Measurements from ENCODE around the gene DVL2. TPM values are rescaled to one million over a fixed set of nuclear protein-coding genes. Genes with fewer than 3 reads are reported as not detected.

DVL2 gene
- total and polyA plus RNA-seq, 2 of the 13 experiments (the other 11 are each of a cell fraction or from before 2014, with no cell fraction given): 5.7 to 38.2 TPM

- 0 out of 2 replicates have a peak, but pooled peaks have one; percentile 18 for TF ChIP-seq PBX2 (CRISPR knock-in tag; IDR thresholded peaks at IDR 0.05)
- TF ChIP-seq NR2F2 (IDR thresholded peaks at IDR 0.05; ENCODE audit: borderline replicate concordance, low read depth): no peak
- TF ChIP-seq ZNF780A (CRISPR knock-in tag; IDR thresholded peaks at IDR 0.05): no peak
- TF ChIP-seq ZNF841 (CRISPR knock-in tag; IDR thresholded peaks at IDR 0.05; ENCODE audit: borderline replicate concordance): no peak
- TF ChIP-seq SP5 (CRISPR knock-in tag; IDR thresholded peaks at IDR 0.05; ENCODE audit: borderline replicate concordance, low read depth): no peak
- TF ChIP-seq DDIT3 (CRISPR knock-in tag; IDR thresholded peaks at IDR 0.05): no peak
- TF ChIP-seq ISX (CRISPR knock-in tag; conservative IDR thresholded peaks at IDR 0.05): no peak
- no peak; the same call in 1 of the 2 replicates for TF ChIP-seq HCFC1 (IDR thresholded peaks at IDR 0.05; ENCODE audit: low read depth, low read length)
- no peak for TF ChIP-seq ZC3H4 (CRISPR knock-in tag; IDR thresholded peaks at IDR 0.05; ENCODE audit: borderline replicate concordance)
- TF ChIP-seq ZNF577 (CRISPR knock-in tag; IDR thresholded peaks at IDR 0.05; ENCODE audit: borderline replicate concordance, low read depth): no peak
- TF ChIP-seq PPARG (CRISPR knock-in tag; conservative IDR thresholded peaks at IDR 0.05): no peak
- no peak for TF ChIP-seq GATAD2A (CRISPR knock-in tag; IDR thresholded peaks at IDR 0.05)
- TF ChIP-seq ZNF18 (CRISPR knock-in tag; IDR thresholded peaks at IDR 0.05; ENCODE audit: insufficient replicate concordance): no peak
- no peak for TF ChIP-seq MATR3 (CRISPR knock-in tag; IDR thresholded peaks at IDR 0.05)
- TF ChIP-seq ZNF597 (CRISPR knock-in tag; IDR thresholded peaks at IDR 0.05): peak; percentile 86; the same call in 1 of the 2 replicates
- TF ChIP-seq ZNF530 (CRISPR knock-in tag; IDR thresholded peaks at IDR 0.05; ENCODE audit: low read depth): no peak
- TF ChIP-seq ELF1 (CRISPR knock-in tag; IDR thresholded peaks at IDR 0.05): no peak
- no peak for TF ChIP-seq MTA1 (CRISPR knock-in tag; IDR thresholded peaks at IDR 0.05; ENCODE audit: borderline replicate concordance)
- no peak for TF ChIP-seq KDM1A (CRISPR knock-in tag; IDR thresholded peaks at IDR 0.05)
- TF ChIP-seq GLMP (CRISPR knock-in tag; IDR thresholded peaks at IDR 0.05; ENCODE audit: borderline replicate concordance): no peak
- TF ChIP-seq ZNF614 (CRISPR knock-in tag; IDR thresholded peaks at IDR 0.05; ENCODE audit: borderline replicate concordance): no peak
- TF ChIP-seq NR0B2 (CRISPR knock-in tag; IDR thresholded peaks at IDR 0.05): no peak
- TF ChIP-seq CSRNP2 (CRISPR knock-in tag; conservative IDR thresholded peaks at IDR 0.05; ENCODE audit: low read depth): no peak
- no peak for TF ChIP-seq ZMYM2 (CRISPR knock-in tag; IDR thresholded peaks at IDR 0.05)
- TF ChIP-seq PHF8 (CRISPR knock-in tag; IDR thresholded peaks at IDR 0.05): no peak
Measured at GRCh38 chr17:7215136-7215638, 19.1 kb downstream of the DVL2 start (continued).

All from HepG2 (cell line).